NCI-H2029 (cell line): Measurements from ENCODE around the gene ARMCX6.
"Not testable (repeated sequence)": the region's sequence is repeated elsewhere in the genome, so short reads cannot be mapped to it uniquely, and the experiment has no call there.

ENCODE experiments used
- DNase-seq: peaks from one replicate; lab custom pipeline; 2025; lab: John Stamatoyannopoulos, UW

ARMCX6 gene

DNA sequence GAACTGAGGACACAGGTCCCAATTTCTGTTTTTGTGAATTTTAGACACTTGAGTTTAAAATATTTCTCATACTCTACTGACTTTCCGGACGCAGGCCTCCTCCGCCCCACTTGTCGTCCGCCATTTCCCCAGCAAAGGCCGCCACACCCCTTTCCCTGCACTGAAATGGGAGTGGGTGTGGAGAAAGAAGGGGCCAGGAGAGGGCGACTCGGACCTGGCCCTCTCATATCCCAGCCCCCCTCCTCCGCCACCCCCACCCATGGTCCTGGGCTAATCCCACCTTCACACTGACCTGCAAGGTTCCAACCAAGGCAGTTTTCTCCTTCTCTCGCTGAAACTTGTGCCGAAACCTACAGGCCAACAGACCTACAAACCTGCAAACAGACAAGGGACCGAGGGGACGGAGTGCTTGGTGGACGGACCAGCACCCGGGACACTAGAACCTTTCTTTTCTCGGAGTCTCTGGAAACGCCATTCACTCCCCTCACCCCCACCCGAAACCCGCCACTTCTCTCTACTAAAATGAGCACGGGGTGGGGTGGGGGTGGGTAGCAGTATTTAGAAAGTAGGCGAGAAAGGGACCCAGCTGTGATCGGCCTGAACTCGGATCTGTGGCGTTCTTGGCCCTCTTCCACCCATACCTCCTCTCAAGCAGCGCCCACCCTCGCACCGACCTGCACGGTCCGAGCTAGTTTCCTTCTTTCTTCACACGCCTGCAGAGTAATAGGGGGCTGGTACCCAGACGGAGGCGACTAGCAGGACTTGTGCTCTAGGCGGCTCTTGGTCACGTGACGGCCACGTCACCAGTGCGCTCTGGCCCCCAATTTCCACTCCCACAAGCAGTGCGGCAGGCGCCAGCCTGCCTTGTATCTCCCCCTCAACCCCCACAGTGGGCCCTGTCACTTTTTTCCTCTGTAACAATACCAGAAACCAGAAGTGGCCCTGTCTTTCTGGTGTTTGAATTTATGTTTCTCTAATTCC, at the start of gene ARMCX6:
Gene ARMCX6, minus strand, starts transcription at position 790 of the 981 bp plus-strand sequence. CDS start 1,380 bp downstream, outside the sequence.
- peak; percentile 29 for DNase-seq

DNA sequence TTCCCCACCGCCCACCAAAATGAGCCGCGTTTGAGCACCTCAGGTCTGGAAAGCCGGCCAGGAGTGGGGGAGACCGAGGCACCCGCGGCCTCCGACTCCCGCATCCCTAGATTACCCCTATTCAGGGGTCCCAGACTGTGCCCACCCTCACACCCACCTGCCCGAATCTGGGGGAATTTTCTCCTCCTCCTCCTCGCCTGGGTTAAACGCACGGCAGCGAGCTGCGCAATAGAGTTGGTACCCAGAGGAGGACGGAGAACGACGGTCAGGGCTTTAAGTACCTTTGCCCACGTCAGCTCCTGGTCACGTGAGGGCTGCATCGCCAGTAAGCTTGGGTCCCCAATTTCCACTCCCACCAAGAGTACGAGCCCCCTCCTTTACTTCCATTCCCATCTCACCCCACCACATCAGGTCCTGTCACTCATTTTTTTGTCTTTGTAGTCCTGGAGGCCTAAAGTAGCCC, 41.8 kb upstream of the ARMCX6 start, which contains the start of gene ARMCX2:
Gene ARMCX2, minus strand, starts transcription at position 250 of the 463 bp plus-strand sequence. CDS start 2,262 bp downstream, outside the sequence.
- DNase-seq, result no peak

DNA sequence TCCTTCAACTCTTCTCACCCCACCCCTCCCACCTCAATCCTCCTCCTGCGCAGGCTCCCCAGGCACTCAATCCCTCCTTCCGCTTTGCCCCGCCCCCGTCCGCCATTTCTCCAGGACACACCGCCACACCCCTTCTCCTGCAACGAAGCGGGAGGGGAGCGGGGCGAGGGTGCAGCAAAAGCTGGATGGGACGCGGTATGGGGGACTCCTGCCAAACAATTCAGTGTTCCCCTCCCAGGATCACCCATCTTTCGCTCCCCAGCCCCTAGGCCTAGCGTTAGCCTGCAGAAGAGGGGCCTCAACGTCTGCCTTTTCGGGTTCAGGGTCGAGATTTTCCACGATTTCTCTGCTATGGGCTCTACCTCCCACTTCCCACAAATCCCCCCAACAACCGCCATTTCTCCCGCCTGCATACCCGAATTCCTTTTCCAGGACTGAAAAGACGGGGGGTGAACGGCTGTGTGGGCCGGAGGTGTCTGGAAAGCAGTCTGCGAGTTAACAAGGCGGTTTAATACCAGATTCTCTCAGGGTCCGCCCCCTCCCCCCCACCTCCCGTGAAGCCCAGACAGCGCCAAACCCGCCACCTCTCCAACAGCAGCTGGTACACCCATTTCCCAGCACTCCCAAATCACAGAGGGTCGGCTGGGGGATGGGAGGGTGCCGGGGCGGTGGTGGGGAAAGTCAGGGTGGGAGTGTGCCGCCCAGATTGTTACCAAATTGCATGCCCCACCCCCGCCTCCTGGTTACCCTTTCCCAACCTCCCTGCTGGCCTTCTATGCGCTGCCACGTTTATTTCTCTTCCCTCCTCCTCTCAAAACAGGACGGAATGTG, 41.1 kb upstream of the ARMCX6 start:
- DNase-seq, result peak; percentile 18

DNA sequence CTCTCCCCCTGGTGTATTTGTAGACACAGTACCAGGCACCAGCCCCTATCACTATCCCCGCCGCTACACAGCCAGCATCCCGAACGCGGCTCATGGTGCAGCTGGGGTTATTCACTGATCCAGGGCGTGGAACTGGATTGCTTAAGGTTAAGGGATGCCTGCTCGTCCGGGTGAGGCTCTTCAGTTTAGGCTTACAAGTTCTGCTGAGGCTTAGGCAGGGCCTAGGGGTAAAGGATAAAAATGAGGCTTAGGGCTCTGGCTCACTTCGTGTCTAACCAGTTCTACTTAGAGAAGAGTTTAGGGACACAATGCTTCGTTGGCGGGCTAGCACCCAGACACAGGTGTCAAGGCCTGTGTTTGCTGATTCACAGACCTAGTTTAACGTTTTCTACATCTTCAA, 39.7 kb upstream of the ARMCX6 start:
- DNase-seq, result no peak

DNA sequence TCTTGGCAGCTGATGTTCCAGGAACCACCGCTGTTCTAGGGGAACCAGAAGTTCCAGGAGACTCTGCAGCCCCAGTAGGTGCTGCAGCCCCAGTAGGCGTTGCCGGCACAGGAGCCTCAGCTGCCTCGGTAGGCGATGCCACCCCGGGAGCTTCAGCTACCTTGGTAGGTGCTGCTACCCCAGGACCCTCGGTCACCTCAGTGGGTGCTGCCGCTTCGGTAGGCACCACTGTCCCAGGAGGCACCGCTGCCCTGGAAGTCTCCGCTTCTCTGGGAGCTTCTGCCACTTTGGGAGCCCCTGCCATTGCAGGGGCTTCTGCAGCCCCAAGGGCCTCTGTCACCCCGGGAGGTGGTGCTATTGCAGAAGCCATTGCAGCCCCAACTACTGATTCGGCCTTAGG, 39.0 kb upstream of the ARMCX6 start:
- no peak for DNase-seq

DNA sequence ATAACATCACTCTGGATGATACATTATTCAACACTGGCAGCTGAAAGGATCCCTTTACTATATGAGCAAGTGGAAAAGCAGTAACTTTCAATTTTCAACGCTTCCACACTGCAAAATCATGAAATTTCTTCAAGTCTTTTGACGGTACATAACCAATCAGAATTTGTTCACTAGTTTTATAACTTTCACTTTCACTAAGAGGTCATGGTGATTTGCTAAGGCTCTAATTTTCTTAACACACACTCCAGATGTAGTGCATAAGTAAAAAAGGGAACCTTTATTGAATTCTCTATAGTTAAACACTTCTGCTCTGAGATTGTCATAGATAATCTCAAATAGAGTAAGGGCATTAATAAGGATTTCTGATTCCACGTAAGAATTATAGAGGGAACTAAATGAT, 37.7 kb upstream of the ARMCX6 start:
- no peak for DNase-seq

DNA sequence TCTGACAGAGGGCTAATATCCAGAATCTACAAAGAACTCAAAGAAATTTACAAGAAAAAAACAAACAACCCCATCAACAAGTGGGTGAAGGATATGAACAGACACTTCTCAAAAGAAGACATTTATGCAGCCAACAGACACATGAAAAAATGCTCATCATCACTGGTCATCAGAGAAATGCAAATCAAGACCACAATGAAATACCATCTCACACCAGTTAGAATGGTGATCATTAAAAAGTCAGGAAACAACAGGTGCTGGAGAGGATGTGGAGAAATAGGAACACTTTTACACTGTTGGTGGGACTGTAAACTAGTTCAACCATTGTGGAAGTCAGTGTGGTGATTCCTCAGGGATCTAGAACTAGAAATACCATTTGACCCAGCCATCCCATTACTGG, 29.9 kb upstream of the ARMCX6 start:
- DNase-seq, result not testable (repeated sequence)

DNA sequence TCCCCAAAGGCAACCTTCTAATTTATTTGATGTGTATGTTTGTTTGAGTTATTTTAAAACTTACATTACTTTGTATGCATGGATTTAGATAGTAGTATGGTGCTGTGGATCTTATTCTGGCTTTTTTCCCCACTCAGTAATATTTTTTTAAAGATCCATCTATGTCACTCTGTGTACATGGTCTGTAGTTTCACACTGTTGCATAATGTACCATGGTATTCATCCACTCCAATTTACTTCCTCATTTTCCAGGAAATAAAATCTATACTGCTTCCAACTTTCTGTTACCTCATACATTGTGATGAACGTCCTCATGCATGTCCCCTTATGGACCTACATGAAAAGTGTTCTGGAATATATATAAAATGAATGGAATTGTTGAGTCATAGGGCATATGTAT, 24.3 kb upstream of the ARMCX6 start:
- no peak for DNase-seq

DNA sequence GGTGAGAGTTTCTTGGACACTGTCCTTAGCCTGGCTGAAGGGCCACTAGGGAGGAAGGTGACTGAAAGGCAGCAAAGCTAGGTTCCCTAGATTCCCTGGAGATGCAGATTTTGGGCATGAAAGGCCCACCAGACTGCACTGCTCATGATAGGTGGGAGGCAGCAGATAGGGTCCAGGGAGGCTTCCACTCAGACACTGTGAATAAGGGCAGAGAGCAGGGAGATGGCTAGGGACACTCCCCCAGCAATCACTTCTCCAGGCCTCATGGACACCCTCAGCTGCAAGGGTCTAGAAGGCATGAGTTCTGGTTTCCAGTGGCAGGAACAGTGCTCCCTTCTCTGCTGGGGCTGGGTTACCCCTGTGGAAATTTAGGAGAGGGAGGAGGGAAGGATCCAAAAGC, 21.8 kb upstream of the ARMCX6 start:
- no peak for DNase-seq

DNA sequence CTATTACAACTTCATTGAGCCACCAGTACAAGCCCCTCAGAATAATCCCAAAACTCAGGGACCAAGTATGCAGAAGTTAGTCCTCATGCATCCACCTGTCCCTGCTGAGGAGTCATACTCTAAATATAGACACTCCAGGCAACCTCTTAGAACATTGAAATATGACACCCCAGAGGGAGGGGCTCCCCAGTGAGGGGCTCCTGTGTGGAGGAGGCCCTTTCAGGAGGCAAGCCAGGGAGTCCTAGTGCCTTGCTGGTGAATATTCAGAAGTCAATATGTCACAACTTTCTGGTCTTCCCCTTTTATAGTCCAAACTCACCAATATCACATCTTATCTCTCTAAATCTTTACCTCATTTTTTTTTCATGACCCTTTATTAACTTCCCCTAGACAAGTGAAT, 1.6 kb upstream of the ARMCX6 start:
- peak; percentile 36 for DNase-seq

DNA sequence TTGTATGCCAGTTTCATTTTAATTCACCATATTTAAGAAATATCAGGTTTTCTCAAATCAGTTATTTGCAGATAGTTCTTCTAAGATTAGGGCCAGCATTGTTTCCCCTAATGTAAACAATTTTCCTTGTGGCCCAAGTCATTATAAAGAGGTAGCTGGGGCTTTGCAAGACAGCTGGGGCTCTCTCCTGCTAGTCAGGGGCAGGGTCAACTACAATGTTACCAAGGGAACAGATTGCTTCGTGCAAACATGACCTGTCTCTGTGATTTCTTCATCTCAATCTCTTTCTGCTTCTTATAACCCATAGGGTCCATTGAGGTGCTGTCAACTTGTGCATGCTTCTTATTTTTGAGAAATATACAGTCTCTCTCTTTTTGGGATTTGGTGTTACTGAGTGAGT, 12.1 kb downstream of the ARMCX6 start:
- DNase-seq, result no peak

DNA sequence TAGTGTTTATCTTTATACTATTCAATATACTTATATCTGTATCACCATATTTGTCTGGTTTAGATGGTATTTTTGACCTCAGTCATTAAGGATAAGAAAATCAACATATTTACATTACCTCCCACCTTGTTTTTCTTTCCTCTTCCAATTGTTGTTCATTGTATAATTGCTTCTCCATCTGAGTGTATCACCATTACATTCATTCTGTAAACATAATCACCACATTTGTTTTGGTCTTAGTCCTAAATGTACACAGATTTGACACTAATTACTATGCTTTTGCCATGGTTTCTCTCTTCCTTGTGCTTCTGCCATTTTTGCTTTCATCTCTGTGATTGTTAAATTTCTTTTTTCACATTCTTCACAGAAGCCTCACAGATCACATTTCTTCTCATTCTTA, 12.7 kb downstream of the ARMCX6 start:
- no peak for DNase-seq

DNA sequence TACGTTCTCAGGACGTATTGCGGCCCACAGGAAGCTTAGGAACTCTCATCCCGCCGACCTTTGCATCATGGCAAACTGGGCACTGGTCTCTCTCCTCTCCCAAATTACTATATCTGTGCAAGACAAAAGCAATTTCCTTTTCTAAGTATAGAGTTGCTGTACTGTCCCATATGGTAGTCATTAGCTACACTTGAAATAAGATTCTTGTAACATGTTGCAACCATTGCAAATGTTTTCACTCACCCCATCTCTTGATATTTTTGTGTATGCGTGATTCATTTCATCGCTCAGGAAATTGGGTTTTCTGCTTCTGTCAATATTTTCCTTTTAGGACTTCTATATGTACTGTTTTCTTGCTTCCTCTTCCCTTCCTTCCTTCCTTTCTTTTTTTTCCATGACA, 15.7 kb downstream of the ARMCX6 start:
- no peak for DNase-seq

DNA sequence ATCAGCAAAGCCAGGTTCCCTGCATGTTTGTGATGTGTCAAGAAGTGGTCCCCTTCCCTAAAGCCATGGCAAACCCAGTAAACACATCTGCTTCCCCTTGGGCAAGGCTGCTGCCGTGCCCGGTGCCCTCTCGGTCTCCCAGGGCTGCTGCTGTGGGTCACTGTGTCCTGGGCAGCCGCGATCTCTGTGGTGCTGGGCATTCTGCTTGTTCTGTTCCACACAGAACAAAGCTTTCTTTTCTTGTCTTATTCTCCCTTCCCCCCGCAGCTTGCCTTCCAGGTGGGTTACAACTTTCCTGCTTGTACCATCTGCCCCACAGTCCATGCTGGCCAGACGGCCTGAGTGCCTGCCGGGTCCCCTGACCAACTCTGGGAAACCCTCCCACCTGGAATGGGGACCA, 18.2 kb downstream of the ARMCX6 start:
- DNase-seq, result not testable (repeated sequence)

DNA sequence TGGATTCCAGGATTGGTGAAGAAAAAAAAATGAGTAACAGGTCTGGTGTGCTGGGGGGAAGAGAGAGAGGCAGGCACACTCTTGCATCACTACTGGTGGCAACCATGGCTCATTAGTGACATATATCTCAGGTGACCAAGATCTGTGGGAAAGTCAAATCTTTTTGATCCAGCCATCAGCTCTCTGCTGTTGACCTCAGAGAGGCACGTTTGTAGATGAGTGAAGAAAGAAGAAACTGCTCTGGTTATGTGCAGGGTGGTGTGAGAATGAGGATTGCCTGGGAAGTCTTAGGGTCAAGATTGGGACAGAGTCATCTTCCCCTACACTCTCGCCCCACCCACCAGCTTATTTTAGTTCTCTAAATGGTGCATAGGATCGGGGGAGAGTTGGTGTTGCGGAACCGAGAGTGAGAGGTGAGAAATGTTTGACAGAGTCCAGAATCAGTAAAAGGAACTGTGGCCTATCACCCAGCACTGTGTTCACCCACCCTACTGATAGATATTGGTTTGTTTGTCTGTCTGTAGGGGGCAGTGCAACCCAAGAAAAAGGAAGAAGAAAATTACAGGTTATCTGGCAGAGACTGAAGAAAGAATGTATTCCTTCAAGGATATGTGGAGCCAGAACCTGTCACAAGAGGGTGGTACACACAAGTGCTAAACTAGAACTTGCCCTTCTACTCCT, 21.9 kb downstream of the ARMCX6 start:
- DNase-seq, result peak; percentile 0
